ENCODE data around the gene BCS1L.
"Not testable (repeated sequence)": the region's sequence is repeated elsewhere in the genome, so short reads cannot be mapped to it uniquely, and the experiment has no call there.

BCS1L gene

GRCh38 chr2:218655751-218656150 is 3.7 kb upstream of the BCS1L start:
- intact Hi-C loops (cut with DNase I): loop anchor here (5.0 kb wide), 1 partner anchor 253 kb away; no protein-coding TSS in a partner anchor
- no peak for DNase-seq

GRCh38 chr2:218658671-218659257 is 719 bp upstream of the BCS1L start:
- peak in 16 of 42 donors; percentile 4 to 45 (median 24) for DNase-seq
- intact Hi-C loops (cut with DNase I): loop anchor here (5.0 kb wide), 1 partner anchor 256 kb away; no protein-coding TSS in a partner anchor

GRCh38 chr2:218659988-218660358 is 490 bp downstream of the BCS1L start:
- DNase-seq: no peak
- intact Hi-C loops (cut with DNase I): loop anchor here (5.0 kb wide), 1 partner anchor 258 kb away; no protein-coding TSS in a partner anchor

GRCh38 chr2:218662377-218662776 is 2.9 kb downstream of the BCS1L start:
- no peak for DNase-seq
- intact Hi-C loops (cut with DNase I): no loop called here

- DNase-seq: no peak
- intact Hi-C loops (cut with DNase I): no loop called here
These were observed 3.3 kb downstream of the BCS1L start for GRCh38 chr2:218662827-218663226.

GRCh38 chr2:218663901-218664300 is 4.4 kb downstream of the BCS1L start:
- DNase-seq: no peak
- intact Hi-C loops (cut with DNase I): no loop called here

- intact Hi-C loops (cut with DNase I): no loop called here
- no peak for DNase-seq
These were observed 5.2 kb downstream of the BCS1L start for GRCh38 chr2:218664653-218665052.

GRCh38 chr2:218671097-218671653 is 11.7 kb downstream of the BCS1L start:
- DNase-seq: no peak

GRCh38 chr2:218671654-218672566 is 12.4 kb downstream of the BCS1L start, which contains the start of the genes RNF25 and STK36:
Gene RNF25 (minus strand): TSS chr2:218672002. CDS start chr2:218671970, 32 bp downstream.
Gene STK36 (plus strand): TSS chr2:218672086. CDS start chr2:218672830, 744 bp downstream.
- intact Hi-C loops (cut with DNase I): loop anchor here (5.0 kb wide), 1 partner anchor 40 kb away; the partner anchor contains the start of gene TTLL4
- peak; percentile 83 to 97 (median 92) for DNase-seq

More at GRCh38 chr2:218671097-218671653, 11.7 kb downstream of the BCS1L start:
- intact Hi-C loops (cut with DNase I): loop anchor here (5.0 kb wide), 1 partner anchor 41 kb away; the partner anchor contains the start of gene TTLL4

- intact Hi-C loops (cut with DNase I): no loop called here
- no peak for DNase-seq
These were observed 19.6 kb downstream of the BCS1L start for GRCh38 chr2:218679119-218679518.

GRCh38 chr2:218680061-218680460 is 20.6 kb downstream of the BCS1L start:
- no peak for DNase-seq
- intact Hi-C loops (cut with DNase I): no loop called here

- peak in 36 of 42 donors; percentile 20 to 89 (median 66) for DNase-seq
- intact Hi-C loops (cut with DNase I): not testable (repeated sequence)
These were observed 28.0 kb downstream of the BCS1L start for GRCh38 chr2:218687400-218688060.

GRCh38 chr2:218691234-218691633 is 31.8 kb downstream of the BCS1L start:
- DNase-seq: no peak
- intact Hi-C loops (cut with DNase I): no loop called here

- peak in 17 of 42 donors; percentile 12 to 73 (median 35) for DNase-seq
- intact Hi-C loops (cut with DNase I): no loop called here
These were observed 35.1 kb downstream of the BCS1L start for GRCh38 chr2:218694405-218695145.

- no peak for DNase-seq
- intact Hi-C loops (cut with DNase I): no loop called here
These were observed 39.4 kb downstream of the BCS1L start for GRCh38 chr2:218698885-218699284.

- peak in 9 of 42 donors; percentile 11 to 54 (median 25) for DNase-seq
- intact Hi-C loops (cut with DNase I): no loop called here
These were observed 42.3 kb downstream of the BCS1L start for GRCh38 chr2:218701806-218702205.

GRCh38 chr2:218703341-218703740 is 43.9 kb downstream of the BCS1L start:
- intact Hi-C loops (cut with DNase I): no loop called here
- DNase-seq: no peak

GRCh38 chr2:218708086-218708485 is 48.6 kb downstream of the BCS1L start:
- DNase-seq: no peak
- intact Hi-C loops (cut with DNase I): no loop called here
